Measurements from ENCODE around the gene NAA15.

DNA sequence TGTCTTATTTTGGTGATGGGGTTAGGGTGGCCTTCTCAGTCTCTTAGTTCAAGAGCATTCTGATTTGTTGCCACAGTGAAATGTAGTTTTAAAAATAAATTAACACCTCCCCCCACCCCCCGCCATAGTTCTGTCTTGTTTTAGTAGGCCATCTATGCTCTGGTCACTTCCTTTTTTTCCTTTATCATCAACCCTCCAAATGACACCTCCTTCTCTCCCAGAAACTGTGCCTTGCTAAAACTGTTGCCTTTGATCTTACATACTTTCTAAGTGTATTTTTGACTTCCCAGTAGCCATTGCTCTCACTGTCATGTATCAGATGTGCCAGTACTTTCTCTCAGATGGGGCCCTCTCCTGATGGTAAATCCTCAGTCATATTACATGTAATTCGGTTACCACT lies 15.4 kb downstream of the NAA15 start:
- TF ChIP-seq, protein P1, sequence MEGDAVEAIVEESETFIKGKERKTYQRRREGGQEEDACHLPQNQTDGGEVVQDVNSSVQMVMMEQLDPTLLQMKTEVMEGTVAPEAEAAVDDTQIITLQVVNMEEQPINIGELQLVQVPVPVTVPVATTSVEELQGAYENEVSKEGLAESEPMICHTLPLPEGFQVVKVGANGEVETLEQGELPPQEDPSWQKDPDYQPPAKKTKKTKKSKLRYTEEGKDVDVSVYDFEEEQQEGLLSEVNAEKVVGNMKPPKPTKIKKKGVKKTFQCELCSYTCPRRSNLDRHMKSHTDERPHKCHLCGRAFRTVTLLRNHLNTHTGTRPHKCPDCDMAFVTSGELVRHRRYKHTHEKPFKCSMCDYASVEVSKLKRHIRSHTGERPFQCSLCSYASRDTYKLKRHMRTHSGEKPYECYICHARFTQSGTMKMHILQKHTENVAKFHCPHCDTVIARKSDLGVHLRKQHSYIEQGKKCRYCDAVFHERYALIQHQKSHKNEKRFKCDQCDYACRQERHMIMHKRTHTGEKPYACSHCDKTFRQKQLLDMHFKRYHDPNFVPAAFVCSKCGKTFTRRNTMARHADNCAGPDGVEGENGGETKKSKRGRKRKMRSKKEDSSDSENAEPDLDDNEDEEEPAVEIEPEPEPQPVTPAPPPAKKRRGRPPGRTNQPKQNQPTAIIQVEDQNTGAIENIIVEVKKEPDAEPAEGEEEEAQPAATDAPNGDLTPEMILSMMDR (IDR thresholded peaks at IDR 0.05; ENCODE audit: extremely low read depth in 1 of 2, insufficient read depth in 1 of 2, low read depth in 1 of 2, low read length in 2 of 2), result no peak
- TF ChIP-seq POLR2AphosphoS5 (IDR thresholded peaks at IDR 0.05; ENCODE audit: insufficient read depth, low read depth, low read length), result no peak
- TF ChIP-seq EZH2 (IDR thresholded peaks at IDR 0.05; ENCODE audit: borderline replicate concordance, low read depth, low read length, severe bottlenecking), result no peak
- no peak for TF ChIP-seq MYC (IDR thresholded peaks at IDR 0.05; ENCODE audit: low read depth, low read length)
- TF ChIP-seq, protein P2, sequence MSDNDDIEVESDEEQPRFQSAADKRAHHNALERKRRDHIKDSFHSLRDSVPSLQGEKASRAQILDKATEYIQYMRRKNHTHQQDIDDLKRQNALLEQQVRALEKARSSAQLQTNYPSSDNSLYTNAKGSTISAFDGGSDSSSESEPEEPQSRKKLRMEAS (IDR thresholded peaks at IDR 0.05; ENCODE audit: insufficient read depth, insufficient read length), result no peak
- no peak for TF ChIP-seq POLR2A (IDR thresholded peaks at IDR 0.05; ENCODE audit: low read depth, low read length)
- TF ChIP-seq GATA2 (IDR thresholded peaks at IDR 0.05; ENCODE audit: insufficient read depth, insufficient read length, low read depth, low read length), result no peak

All from endothelial cell of umbilical vein (primary cell).